GM23248 (cell line): ENCODE results near the gene HEATR5A.

Source experiments
- EZH2 ChIP-seq: fragments of 200-600 bp; sonication (generic); IDR thresholded peaks from 2 replicates; pipeline ENCODE4 v1.6.1; 2018; ENCODE audit warnings: antibody characterized with exemption, mild to moderate bottlenecking; ENCODE audit not compliant: insufficient read depth, poor library complexity, severe bottlenecking
- EZH2phosphoT487 ChIP-seq: fragments of 200-600 bp; sonication (generic); IDR thresholded peaks from 2 replicates; pipeline ENCODE4 v1.6.1; 2018; ENCODE audit warnings: antibody characterized with exemption, moderate library complexity, mild to moderate bottlenecking, low read depth; ENCODE audit not compliant: insufficient read depth

DNA sequence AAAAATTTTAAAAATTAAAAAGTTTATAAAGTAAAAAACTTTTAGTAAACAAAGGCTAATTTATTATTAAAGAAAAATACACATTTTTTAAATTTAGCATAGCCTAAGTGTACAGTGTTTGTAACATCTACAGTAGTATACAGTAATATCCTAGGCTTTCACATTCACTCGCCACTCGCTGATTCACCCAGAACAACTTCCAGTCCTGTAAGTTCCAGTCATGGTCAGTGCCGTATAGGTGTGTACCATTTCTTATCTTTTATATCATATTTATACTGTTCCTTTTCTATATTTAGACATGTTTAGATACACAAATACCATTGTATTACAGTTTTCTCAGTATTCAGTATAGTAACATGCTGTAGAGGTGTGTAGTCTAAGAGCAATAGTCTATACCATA lies 28.9 kb downstream of the HEATR5A start:
- no peak for TF ChIP-seq EZH2
- no peak for TF ChIP-seq EZH2phosphoT487
